ENCODE measurements around the gene CACNB2. TPM values are rescaled to one million over a fixed set of nuclear protein-coding genes. Genes with fewer than 3 reads are reported as not detected.

The CACNB2 gene
- total RNA-seq, 1 experiment from 2014 or later, result not detected

DNA sequence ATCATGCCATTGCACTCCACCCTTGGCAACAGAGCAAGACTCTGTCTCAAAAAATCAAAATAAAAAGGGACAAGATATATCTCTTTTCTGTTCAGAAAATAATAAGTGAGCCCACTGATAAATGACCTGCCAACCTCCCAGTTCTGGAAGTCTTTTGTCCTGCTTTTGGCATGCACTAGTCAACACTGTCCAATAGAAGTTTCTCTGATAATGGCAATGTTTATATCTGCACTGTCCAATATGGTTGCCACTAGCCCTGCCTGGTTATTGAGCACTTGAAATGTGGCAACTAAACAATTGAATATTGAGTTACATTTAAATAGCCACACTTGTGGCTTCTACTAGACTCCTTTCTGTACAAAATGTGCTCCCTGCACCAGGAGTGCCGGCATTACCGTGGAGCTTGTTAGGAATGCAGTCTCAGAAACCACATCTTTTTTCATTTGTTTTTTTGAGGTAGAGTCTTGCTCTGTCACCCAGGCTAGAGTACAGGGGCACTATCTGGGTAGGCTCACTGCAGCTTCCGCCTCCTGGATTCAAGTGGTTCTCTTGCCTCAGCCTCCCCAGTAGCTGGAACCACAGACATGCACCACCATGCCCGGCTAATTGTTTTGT is 229.7 kb downstream of the CACNB2 start:
- H3K27ac ChIP-seq (ENCODE audit: low read length), result no peak overlapping the region
- no peaks in the 10 kb centered on the region for H3K36me3 ChIP-seq (ENCODE audit: control insufficient read depth, insufficient read depth, low read length)
- CTCF ChIA-PET, result no interaction called here
- H3K9me3 ChIP-seq (ENCODE audit: control insufficient read depth, insufficient read depth, low read depth, low read length), result no peaks in the 10 kb centered on the region
- no peaks in the 10 kb centered on the region for H3K4me1 ChIP-seq (ENCODE audit: control insufficient read depth, insufficient read depth, low read length)
- no peak overlapping the region for H3K4me3 ChIP-seq (ENCODE audit: low read depth in 2 of 2, low read length in 2 of 2)
- BruUV-seq (replicated peaks), result no TSS peak
- in situ Hi-C loops (cut with HindIII; ENCODE audit: low pct_unique_long_range_greater_than_20kb, low sequenced_read_pairs) (no loop called here), intact Hi-C loops (cut with micrococcal nuclease; ENCODE audit: unreplicated experiment) (no loop called here)
- ATAC-seq, result no peak
- TF ChIP-seq SIN3A (IDR thresholded peaks at IDR 0.05; ENCODE audit: borderline replicate concordance, insufficient read depth, low read depth, low read length), result no peak
- TF ChIP-seq POLR2AphosphoS5 (IDR thresholded peaks at IDR 0.05; ENCODE audit: low read depth, low read length), result no peak
- no peak for TF ChIP-seq TCF7L2 (IDR thresholded peaks at IDR 0.05; ENCODE audit: low read depth, low read length)
- TF ChIP-seq, protein P1, sequence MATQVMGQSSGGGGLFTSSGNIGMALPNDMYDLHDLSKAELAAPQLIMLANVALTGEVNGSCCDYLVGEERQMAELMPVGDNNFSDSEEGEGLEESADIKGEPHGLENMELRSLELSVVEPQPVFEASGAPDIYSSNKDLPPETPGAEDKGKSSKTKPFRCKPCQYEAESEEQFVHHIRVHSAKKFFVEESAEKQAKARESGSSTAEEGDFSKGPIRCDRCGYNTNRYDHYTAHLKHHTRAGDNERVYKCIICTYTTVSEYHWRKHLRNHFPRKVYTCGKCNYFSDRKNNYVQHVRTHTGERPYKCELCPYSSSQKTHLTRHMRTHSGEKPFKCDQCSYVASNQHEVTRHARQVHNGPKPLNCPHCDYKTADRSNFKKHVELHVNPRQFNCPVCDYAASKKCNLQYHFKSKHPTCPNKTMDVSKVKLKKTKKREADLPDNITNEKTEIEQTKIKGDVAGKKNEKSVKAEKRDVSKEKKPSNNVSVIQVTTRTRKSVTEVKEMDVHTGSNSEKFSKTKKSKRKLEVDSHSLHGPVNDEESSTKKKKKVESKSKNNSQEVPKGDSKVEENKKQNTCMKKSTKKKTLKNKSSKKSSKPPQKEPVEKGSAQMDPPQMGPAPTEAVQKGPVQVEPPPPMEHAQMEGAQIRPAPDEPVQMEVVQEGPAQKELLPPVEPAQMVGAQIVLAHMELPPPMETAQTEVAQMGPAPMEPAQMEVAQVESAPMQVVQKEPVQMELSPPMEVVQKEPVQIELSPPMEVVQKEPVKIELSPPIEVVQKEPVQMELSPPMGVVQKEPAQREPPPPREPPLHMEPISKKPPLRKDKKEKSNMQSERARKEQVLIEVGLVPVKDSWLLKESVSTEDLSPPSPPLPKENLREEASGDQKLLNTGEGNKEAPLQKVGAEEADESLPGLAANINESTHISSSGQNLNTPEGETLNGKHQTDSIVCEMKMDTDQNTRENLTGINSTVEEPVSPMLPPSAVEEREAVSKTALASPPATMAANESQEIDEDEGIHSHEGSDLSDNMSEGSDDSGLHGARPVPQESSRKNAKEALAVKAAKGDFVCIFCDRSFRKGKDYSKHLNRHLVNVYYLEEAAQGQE (IDR thresholded peaks at IDR 0.05; ENCODE audit: insufficient read depth in 1 of 2, low read depth in 2 of 2, low read length in 1 of 2), result no peak
- TF ChIP-seq, protein P2, sequence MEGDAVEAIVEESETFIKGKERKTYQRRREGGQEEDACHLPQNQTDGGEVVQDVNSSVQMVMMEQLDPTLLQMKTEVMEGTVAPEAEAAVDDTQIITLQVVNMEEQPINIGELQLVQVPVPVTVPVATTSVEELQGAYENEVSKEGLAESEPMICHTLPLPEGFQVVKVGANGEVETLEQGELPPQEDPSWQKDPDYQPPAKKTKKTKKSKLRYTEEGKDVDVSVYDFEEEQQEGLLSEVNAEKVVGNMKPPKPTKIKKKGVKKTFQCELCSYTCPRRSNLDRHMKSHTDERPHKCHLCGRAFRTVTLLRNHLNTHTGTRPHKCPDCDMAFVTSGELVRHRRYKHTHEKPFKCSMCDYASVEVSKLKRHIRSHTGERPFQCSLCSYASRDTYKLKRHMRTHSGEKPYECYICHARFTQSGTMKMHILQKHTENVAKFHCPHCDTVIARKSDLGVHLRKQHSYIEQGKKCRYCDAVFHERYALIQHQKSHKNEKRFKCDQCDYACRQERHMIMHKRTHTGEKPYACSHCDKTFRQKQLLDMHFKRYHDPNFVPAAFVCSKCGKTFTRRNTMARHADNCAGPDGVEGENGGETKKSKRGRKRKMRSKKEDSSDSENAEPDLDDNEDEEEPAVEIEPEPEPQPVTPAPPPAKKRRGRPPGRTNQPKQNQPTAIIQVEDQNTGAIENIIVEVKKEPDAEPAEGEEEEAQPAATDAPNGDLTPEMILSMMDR (IDR thresholded peaks at IDR 0.05), result no peak
- no peak for DNase-seq (ENCODE audit: low read depth, low spot score)
- no peaks in the 10 kb centered on the region for H3K27me3 ChIP-seq (ENCODE audit: control insufficient read depth, insufficient read depth, low read length)
- POLR2A ChIA-PET, result no interaction called here

DNA sequence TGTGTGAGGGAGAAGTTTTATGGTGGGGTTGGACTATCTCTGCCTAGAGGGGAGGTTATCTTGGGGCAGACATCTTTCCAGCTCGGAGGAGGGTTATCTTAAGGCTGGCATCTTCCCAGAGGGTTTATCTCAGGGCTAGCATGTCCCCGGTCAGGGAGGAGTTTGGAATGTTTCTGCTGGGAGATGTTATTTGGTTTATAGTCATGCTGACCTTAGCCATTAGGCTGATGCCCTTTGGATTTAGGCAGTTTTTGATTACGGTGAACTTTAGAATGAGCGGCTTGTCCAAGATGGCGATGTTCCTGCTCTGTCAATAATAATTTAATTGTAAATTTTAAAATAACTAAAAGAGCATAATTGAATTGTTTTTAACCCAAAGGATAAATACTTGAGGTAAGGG is 236.4 kb downstream of the CACNB2 start:
- in situ Hi-C loops (cut with HindIII; ENCODE audit: low pct_unique_long_range_greater_than_20kb, low sequenced_read_pairs), result no loop called here
- no peak for ATAC-seq
- CTCF ChIA-PET, result no interaction called here

More for the DNA sequence above, 236.4 kb downstream of the CACNB2 start:
- Histone ChIP-seq H3K27ac (ENCODE audit: low read length) (no peak overlapping the region), H3K4me3 (ENCODE audit: low read depth in 2 of 2, low read length in 2 of 2) (no peak overlapping the region), H3K36me3 (ENCODE audit: control insufficient read depth, insufficient read depth, low read length) (no peaks in the 10 kb centered on the region), H3K9me3 (ENCODE audit: control insufficient read depth, insufficient read depth, low read depth, low read length) (no peaks in the 10 kb centered on the region), H3K27me3 (ENCODE audit: control insufficient read depth, insufficient read depth, low read length) (no peaks in the 10 kb centered on the region), H3K4me1 (ENCODE audit: control insufficient read depth, insufficient read depth, low read length) (no peaks in the 10 kb centered on the region)
- no TSS peak for BruUV-seq (replicated peaks)
- no peak for DNase-seq (ENCODE audit: low read depth, low spot score)
- POLR2A ChIA-PET, result no interaction called here
- no peak for TF ChIP-seq TCF7L2 (IDR thresholded peaks at IDR 0.05; ENCODE audit: low read depth, low read length)
- TF ChIP-seq POLR2AphosphoS5 (IDR thresholded peaks at IDR 0.05; ENCODE audit: low read depth, low read length), result no peak
- TF ChIP-seq SIN3A (IDR thresholded peaks at IDR 0.05; ENCODE audit: borderline replicate concordance, insufficient read depth, low read depth, low read length), result no peak
- TF ChIP-seq, protein P2 (IDR thresholded peaks at IDR 0.05), result no peak
- TF ChIP-seq, protein P1 (IDR thresholded peaks at IDR 0.05; ENCODE audit: insufficient read depth in 1 of 2, low read depth in 2 of 2, low read length in 1 of 2), result no peak
- intact Hi-C loops (cut with micrococcal nuclease; ENCODE audit: unreplicated experiment), result no loop called here

Measured in Panc1 (cell line).